ENCODE data around the gene ZNF146.
"Not testable (repeated sequence)": the region's sequence is repeated elsewhere in the genome, so short reads cannot be mapped to it uniquely, and the experiment has no call there.

ZNF146 gene

DNA sequence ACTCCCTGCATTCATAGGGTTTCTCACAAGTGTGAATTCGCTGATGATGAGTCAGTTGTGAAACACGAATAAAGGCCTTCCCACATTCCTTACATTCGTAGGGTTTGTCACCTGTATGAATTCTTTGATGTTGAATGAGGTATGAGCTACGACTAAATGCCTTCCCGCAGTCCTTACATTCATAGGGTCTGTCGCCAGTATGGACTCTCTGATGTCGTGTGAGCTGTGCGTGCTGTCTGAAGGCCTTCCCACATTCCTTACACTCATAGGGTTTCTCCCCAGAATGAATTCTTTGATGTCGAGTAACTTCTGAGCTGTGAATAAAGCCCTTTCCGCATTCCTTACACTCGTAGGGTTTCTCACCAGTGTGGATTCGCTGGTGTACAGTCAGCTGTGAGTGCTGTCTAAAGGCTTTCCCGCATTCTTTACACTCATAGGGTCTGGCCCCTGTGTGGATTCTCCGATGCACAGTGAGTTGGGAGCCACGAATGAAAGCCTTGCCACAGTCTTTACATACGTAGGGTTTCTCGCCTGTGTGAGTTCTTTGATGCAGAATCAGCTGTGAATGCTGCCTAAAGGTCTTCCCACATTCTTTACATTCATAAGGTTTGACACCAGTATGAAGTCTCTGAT lies 32.2 kb upstream of the ZNF146 start:
- H3K27me3 ChIP-seq (ENCODE audit: insufficient read depth, poor library complexity, severe bottlenecking) = no peaks in the 10 kb centered on the region
- H3K27ac ChIP-seq (ENCODE audit: poor library complexity, severe bottlenecking) = no peak overlapping the region
- TF ChIP-seq, protein P1, sequence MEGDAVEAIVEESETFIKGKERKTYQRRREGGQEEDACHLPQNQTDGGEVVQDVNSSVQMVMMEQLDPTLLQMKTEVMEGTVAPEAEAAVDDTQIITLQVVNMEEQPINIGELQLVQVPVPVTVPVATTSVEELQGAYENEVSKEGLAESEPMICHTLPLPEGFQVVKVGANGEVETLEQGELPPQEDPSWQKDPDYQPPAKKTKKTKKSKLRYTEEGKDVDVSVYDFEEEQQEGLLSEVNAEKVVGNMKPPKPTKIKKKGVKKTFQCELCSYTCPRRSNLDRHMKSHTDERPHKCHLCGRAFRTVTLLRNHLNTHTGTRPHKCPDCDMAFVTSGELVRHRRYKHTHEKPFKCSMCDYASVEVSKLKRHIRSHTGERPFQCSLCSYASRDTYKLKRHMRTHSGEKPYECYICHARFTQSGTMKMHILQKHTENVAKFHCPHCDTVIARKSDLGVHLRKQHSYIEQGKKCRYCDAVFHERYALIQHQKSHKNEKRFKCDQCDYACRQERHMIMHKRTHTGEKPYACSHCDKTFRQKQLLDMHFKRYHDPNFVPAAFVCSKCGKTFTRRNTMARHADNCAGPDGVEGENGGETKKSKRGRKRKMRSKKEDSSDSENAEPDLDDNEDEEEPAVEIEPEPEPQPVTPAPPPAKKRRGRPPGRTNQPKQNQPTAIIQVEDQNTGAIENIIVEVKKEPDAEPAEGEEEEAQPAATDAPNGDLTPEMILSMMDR (IDR thresholded peaks at IDR 0.05; ENCODE audit: poor library complexity, severe bottlenecking) = no peak

DNA sequence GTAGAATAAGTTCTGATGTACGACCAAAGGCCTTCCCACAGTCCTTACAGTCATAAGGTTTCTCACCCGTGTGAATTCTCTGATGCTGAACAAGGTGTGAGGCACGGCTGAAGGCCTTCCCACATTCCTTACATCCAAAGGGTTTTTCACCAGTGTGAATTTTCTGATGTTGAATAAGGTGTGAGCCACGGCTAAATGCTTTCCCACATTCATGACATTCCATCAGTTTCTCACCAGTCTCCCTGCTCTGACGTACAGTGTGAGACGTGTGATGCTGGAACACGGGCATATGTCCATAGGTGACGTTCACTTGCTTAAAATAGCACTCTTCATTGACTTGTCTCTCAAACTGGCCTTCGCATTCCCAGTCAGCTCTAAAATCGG lies 31.7 kb upstream of the ZNF146 start:
- Histone ChIP-seq H3K27ac (ENCODE audit: poor library complexity, severe bottlenecking) (no peak overlapping the region), H3K9me3 (ENCODE audit: severe bottlenecking) (no peaks in the 10 kb centered on the region), H3K4me3 (ENCODE audit: severe bottlenecking) (no peak overlapping the region), H3K27me3 (ENCODE audit: insufficient read depth, poor library complexity, severe bottlenecking) (no peaks in the 10 kb centered on the region), H3K36me3 (ENCODE audit: low read depth) (peaks cover 8% of the 10 kb centered on the region; the same call in 1 of the 2 replicates), H3K4me1 (ENCODE audit: insufficient read depth, poor library complexity, severe bottlenecking) (no peaks in the 10 kb centered on the region)
- TF ChIP-seq, protein P1 (IDR thresholded peaks at IDR 0.05; ENCODE audit: poor library complexity, severe bottlenecking) = no peak
- DNase-seq (ENCODE audit: low spot score) = no peak
- no peak for ATAC-seq (ENCODE audit: low read depth)

More for the DNA sequence above, 32.2 kb upstream of the ZNF146 start:
- Histone ChIP-seq H3K4me1 (ENCODE audit: insufficient read depth, poor library complexity, severe bottlenecking) (no peaks in the 10 kb centered on the region), H3K36me3 (ENCODE audit: low read depth) (peaks cover 8% of the 10 kb centered on the region; the same call in 1 of the 2 replicates), H3K4me3 (ENCODE audit: severe bottlenecking) (no peak overlapping the region), H3K9me3 (ENCODE audit: severe bottlenecking) (no peaks in the 10 kb centered on the region)
- ATAC-seq (ENCODE audit: low read depth) = peak; percentile 55
- DNase-seq (ENCODE audit: low spot score) = no peak

DNA sequence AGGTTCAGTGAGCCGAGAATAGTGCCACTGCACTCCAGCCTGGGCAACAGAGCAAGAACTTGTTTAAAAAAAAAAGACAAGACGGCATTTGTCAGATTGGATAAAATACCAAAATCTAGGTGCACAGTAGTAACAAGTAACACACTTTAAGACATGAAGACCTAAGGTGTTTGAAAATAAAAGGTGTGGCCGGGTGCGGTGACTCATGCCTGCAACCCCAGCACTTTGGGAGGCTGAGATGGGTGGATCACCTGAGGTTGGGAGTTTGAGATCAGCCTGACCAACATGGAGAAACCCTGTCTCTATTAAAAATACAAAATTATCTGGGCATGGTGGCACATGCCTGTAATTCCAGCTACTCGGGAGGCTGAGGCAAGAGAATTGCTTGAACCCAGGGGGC lies 28.2 kb upstream of the ZNF146 start:
- DNase-seq (ENCODE audit: low spot score); H3K9me3 ChIP-seq (ENCODE audit: severe bottlenecking); ATAC-seq (ENCODE audit: low read depth); H3K27ac ChIP-seq (ENCODE audit: poor library complexity, severe bottlenecking); H3K36me3 ChIP-seq (ENCODE audit: low read depth); H3K27me3 ChIP-seq (ENCODE audit: insufficient read depth, poor library complexity, severe bottlenecking); H3K4me1 ChIP-seq (ENCODE audit: insufficient read depth, poor library complexity, severe bottlenecking); H3K4me3 ChIP-seq (ENCODE audit: severe bottlenecking): not testable (repeated sequence)

DNA sequence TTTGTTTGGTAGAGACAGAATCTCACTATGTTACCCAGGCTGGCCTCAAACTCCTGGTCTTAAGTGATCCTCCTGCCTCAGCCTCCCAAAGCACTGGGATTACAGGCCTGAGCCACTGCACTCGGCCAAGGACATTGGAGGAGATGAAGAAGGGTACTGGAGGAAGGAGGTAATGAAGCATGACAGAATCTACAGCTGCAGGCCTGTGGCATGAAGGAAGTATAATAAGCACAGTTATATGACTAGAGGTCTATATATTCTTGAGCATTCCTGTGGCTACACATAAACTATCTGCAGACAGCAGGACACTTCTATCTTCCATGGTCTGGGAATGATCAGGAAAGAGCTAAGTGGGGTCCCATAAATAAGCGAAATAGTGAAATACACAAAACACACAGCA lies 18.7 kb upstream of the ZNF146 start:
- no peaks in the 10 kb centered on the region for H3K36me3 ChIP-seq (ENCODE audit: low read depth)
- TF ChIP-seq, protein P1 (IDR thresholded peaks at IDR 0.05; ENCODE audit: poor library complexity, severe bottlenecking) = no peak
- no peak overlapping the region for H3K27ac ChIP-seq (ENCODE audit: poor library complexity, severe bottlenecking)

DNA sequence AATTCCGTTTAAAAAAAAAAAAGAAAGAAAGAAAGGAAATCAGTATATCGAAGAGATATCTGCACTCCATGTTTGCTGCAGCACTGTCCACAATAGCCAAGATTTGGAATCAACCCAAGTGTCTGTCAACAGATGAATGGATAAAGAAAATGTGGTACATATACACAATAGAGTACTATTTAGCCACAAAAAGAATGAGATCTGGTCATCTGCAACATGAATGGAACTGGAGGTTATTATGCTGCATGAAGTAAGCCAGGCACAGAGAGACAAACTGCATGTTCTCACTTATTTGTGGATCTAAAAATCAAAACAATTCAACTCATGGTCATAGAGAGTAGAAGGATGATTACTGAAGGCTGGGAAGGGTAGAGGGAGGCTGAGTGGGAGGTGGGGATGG lies 16.8 kb upstream of the ZNF146 start:
- H3K4me3 ChIP-seq (ENCODE audit: severe bottlenecking) = no peak overlapping the region
- ATAC-seq (ENCODE audit: low read depth) = no peak

More for the DNA sequence above, 18.7 kb upstream of the ZNF146 start:
- H3K4me3 ChIP-seq (ENCODE audit: severe bottlenecking) = no peak overlapping the region
- DNase-seq (ENCODE audit: low spot score) (no peak), ATAC-seq (ENCODE audit: low read depth) (no peak)
- no peaks in the 10 kb centered on the region for H3K9me3 ChIP-seq (ENCODE audit: severe bottlenecking)
- H3K4me1 ChIP-seq (ENCODE audit: insufficient read depth, poor library complexity, severe bottlenecking) = no peaks in the 10 kb centered on the region
- no peaks in the 10 kb centered on the region for H3K27me3 ChIP-seq (ENCODE audit: insufficient read depth, poor library complexity, severe bottlenecking)

More for the DNA sequence above, 16.8 kb upstream of the ZNF146 start:
- DNase-seq (ENCODE audit: low spot score) = no peak
- no peak overlapping the region for H3K27ac ChIP-seq (ENCODE audit: poor library complexity, severe bottlenecking)
- H3K4me1 ChIP-seq (ENCODE audit: insufficient read depth, poor library complexity, severe bottlenecking) = no peaks in the 10 kb centered on the region
- no peaks in the 10 kb centered on the region for H3K9me3 ChIP-seq (ENCODE audit: severe bottlenecking)
- H3K36me3 ChIP-seq (ENCODE audit: low read depth) = no peaks in the 10 kb centered on the region
- TF ChIP-seq, protein P1 (IDR thresholded peaks at IDR 0.05; ENCODE audit: poor library complexity, severe bottlenecking) = no peak
- no peaks in the 10 kb centered on the region for H3K27me3 ChIP-seq (ENCODE audit: insufficient read depth, poor library complexity, severe bottlenecking)

Measured in RWPE2 (cell line).